ENCODE data around the gene C16orf92. TPM values are rescaled to one million over a fixed set of nuclear protein-coding genes. Genes with fewer than 3 reads are reported as not detected.

C16orf92 gene
- total and polyA plus RNA-seq, 2 of the 8 experiments (the other 6 are each of a cell fraction or from before 2014, with no cell fraction given), result not detected

DNA sequence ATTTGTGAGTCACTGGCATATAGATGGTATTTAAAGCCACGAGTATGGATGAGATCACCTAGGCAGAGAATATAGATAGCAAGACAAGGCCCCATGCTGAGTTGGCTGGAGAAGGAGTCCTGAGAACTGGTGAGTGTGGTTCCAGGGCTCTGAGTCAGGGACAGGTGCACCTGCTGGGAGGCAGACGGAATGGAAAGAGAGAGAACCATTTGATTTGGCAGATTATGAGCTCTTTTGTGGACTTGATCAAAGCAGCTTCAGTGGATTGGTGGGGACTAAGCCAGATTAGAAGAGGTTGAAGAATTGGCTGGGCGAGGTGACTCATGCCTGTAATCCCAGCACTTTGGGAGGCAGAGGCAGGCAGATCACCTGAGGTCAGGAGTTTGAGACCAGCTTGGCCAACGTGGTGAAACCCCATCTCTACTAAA, 4.3 kb upstream of the C16orf92 start:
- no peaks in the 10 kb centered on the region for H3K79me2 ChIP-seq (ENCODE audit: control insufficient read depth in 1 of 2, insufficient read depth in 2 of 2, low read length in 2 of 2)
- no peak overlapping the region for H3K56ac ChIP-seq (replicated peaks; ENCODE audit: insufficient read length, low read depth, low read length)
- H4K8ac ChIP-seq (ENCODE audit: extremely low read depth, insufficient read depth, low read length), result no peak overlapping the region
- H3K23ac ChIP-seq (ENCODE audit: insufficient read length), result no peak overlapping the region
- POLR2A ChIA-PET (ENCODE audit: partially characterized antibody), result interaction anchor here (0.7 to 2.9 kb wide), 5 partner anchors 9 to 23 kb away, joined by 3 to 11 read pairs (median 6); partner anchors contain the start of genes HIRIP3 and INO80E
- H2BK5ac ChIP-seq (ENCODE audit: low read depth, low read length), result no peak overlapping the region
- H2BK12ac ChIP-seq (ENCODE audit: low read depth, low read length), result no peak overlapping the region
- no peak overlapping the region for H2BK120ac ChIP-seq (replicated peaks; ENCODE audit: low read depth, low read length)
- no peak for TF ChIP-seq CHD1 (IDR thresholded peaks at IDR 0.05; ENCODE audit: low read depth, low read length)
- no peak for TF ChIP-seq SP1 (IDR thresholded peaks at IDR 0.05; ENCODE audit: low read depth, low read length)
- no peak for TF ChIP-seq GABPA (IDR thresholded peaks at IDR 0.05; ENCODE audit: borderline replicate concordance, insufficient read depth, low read length)
- no peak for TF ChIP-seq NANOG (IDR thresholded peaks at IDR 0.05; ENCODE audit: insufficient read depth, low read depth, low read length, poor library complexity, severe bottlenecking)
- TF ChIP-seq TAF1 (IDR thresholded peaks at IDR 0.05; ENCODE audit: low read depth, low read length), result no peak
- no peak for TF ChIP-seq SP4 (IDR thresholded peaks at IDR 0.05; ENCODE audit: low read length)
- no peak for TF ChIP-seq HDAC2 (IDR thresholded peaks at IDR 0.05; ENCODE audit: borderline replicate concordance in 1 of 2, low read depth in 2 of 2, low read length in 2 of 2)
- TF ChIP-seq ATF3 (IDR thresholded peaks at IDR 0.05; ENCODE audit: insufficient read depth, low read depth, low read length), result no peak
- 0 out of 2 replicates have a peak, but pooled peaks cover 2% of the 10 kb centered on the region for H3K23me2 ChIP-seq (ENCODE audit: low read depth, low read length)
- H3K4ac ChIP-seq (replicated peaks; ENCODE audit: insufficient read length, low read depth, low read length), result no peak overlapping the region
- H3K14ac ChIP-seq (ENCODE audit: insufficient read length), result no peak overlapping the region
- no peak overlapping the region for H3K4me3 ChIP-seq (ENCODE audit: extremely low read depth in 1 of 4, insufficient read depth in 2 of 4, low read depth in 3 of 4, low read length in 4 of 4)
- no peak overlapping the region for H2AK5ac ChIP-seq (ENCODE audit: low read depth, low read length)
- CTCF ChIA-PET (ENCODE audit: partially characterized antibody), result interaction anchor here (0.7 to 1.9 kb wide), 9 partner anchors 13 to 261 kb away, joined by 3 to 9 read pairs (median 3); partner anchors contain the start of genes PAGR1, TLCD3B and TMEM219
- H4K91ac ChIP-seq (replicated peaks; ENCODE audit: insufficient read length, low read length), result no peak overlapping the region
- no peaks in the 10 kb centered on the region for H3K9me3 ChIP-seq (ENCODE audit: insufficient read depth in 2 of 2, low read depth in 1 of 2, low read length in 1 of 2)
- FAIRE-seq, result no peak
- H2AFZ ChIP-seq (ENCODE audit: low read length), result no peak overlapping the region
- no peaks in the 10 kb centered on the region for H3K79me1 ChIP-seq (ENCODE audit: low read depth, low read length)
- H3K18ac ChIP-seq (ENCODE audit: extremely low read depth, low read length), result no peak overlapping the region
- no peak overlapping the region for H2BK15ac ChIP-seq (ENCODE audit: low read length)
- H3K4me2 ChIP-seq (ENCODE audit: insufficient read depth in 1 of 2, low read depth in 2 of 2, low read length in 2 of 2), result no peak overlapping the region
- no peak overlapping the region for H4K5ac ChIP-seq (ENCODE audit: insufficient read length, low read depth, low read length)
- WGBS, 2 experiments (ENCODE audit: extremely low coverage in 1 of 2, insufficient coverage in 1 of 2, insufficient read length in 1 of 2, insufficient replicate concordance in 2 of 2, low coverage in 1 of 2, low lambda C conversion rate in 2 of 2, missing lambda C conversion rate in 1 of 2), result 84% methylated on average over 4 of the region's 4 CpGs; no CpG with 5 or more reads in 1 of the 2 experiments
- H3K9ac ChIP-seq (replicated peaks in 1 of 4; ENCODE audit: extremely low read depth in 1 of 4, low read depth in 3 of 4, low read length in 3 of 4), result no peak overlapping the region
- no peak overlapping the region for H3K27ac ChIP-seq (ENCODE audit: low read depth, low read length)
- H4K20me1 ChIP-seq (replicated peaks in 1 of 2; ENCODE audit: control insufficient read depth in 1 of 2, insufficient read depth in 2 of 2, low read length in 2 of 2), result no peaks in the 10 kb centered on the region
- no peaks in the 10 kb centered on the region; a peak in 1 of 7 replicates for H3K4me1 ChIP-seq (replicated peaks in 1 of 4; ENCODE audit: control insufficient read depth in 3 of 4, insufficient read depth in 4 of 4, low read length in 3 of 4)
- H2BK20ac ChIP-seq (ENCODE audit: low read length), result no peak overlapping the region
- no peak for DNase-seq (ENCODE audit: low read depth in 1 of 2, low spot score in 2 of 2)
- H3K36me3 ChIP-seq (ENCODE audit: control insufficient read depth in 2 of 4, insufficient read depth in 4 of 4, low read length in 3 of 4), result no peaks in the 10 kb centered on the region
- no peaks in the 10 kb centered on the region for H3K27me3 ChIP-seq (replicated peaks in 1 of 4; ENCODE audit: control insufficient read depth in 3 of 4, extremely low read depth in 1 of 4, insufficient read depth in 3 of 4, low read length in 3 of 4)

All from H1 (cell line).